ENCODE results near the gene PLET1. TPM values are rescaled to one million over a fixed set of nuclear protein-coding genes. Genes with fewer than 3 reads are reported as not detected.

The PLET1 gene
- total and polyA plus RNA-seq, 2 of the 8 experiments (the other 6 are each of a cell fraction or from before 2014, with no cell fraction given) = not detected

DNA sequence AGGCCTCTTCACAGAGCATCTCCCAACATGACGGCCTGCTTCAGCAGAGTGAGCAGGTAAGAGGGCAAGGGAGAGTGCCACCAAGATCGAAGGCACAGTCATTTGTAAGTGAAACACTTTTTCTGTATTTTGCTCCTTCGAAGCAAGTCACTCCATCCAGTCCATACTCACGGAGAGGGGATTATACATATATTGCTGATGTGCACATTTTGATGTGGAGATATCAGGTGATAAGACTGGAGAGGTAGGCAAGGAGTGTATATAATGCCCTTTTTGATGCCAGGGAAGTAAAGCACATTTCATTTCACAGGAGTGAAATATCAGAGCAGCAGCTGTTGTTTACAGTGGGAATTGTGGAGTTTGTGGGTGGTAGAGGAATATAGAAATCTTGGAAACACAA is 23.2 kb downstream of the PLET1 start (continued):
- TF ChIP-seq, protein P1, sequence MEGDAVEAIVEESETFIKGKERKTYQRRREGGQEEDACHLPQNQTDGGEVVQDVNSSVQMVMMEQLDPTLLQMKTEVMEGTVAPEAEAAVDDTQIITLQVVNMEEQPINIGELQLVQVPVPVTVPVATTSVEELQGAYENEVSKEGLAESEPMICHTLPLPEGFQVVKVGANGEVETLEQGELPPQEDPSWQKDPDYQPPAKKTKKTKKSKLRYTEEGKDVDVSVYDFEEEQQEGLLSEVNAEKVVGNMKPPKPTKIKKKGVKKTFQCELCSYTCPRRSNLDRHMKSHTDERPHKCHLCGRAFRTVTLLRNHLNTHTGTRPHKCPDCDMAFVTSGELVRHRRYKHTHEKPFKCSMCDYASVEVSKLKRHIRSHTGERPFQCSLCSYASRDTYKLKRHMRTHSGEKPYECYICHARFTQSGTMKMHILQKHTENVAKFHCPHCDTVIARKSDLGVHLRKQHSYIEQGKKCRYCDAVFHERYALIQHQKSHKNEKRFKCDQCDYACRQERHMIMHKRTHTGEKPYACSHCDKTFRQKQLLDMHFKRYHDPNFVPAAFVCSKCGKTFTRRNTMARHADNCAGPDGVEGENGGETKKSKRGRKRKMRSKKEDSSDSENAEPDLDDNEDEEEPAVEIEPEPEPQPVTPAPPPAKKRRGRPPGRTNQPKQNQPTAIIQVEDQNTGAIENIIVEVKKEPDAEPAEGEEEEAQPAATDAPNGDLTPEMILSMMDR (IDR thresholded peaks at IDR 0.05; ENCODE audit: control extremely low read depth in 1 of 3, insufficient read depth in 1 of 3, low read depth in 1 of 3, low read length in 3 of 3) = no peak
- TF ChIP-seq RBBP5 (IDR thresholded peaks at IDR 0.05; ENCODE audit: borderline replicate concordance, low read depth, low read length) (no peak), FOSL1 (IDR thresholded peaks at IDR 0.05; ENCODE audit: insufficient read depth, low read depth, low read length) (no peak), RNF2 (IDR thresholded peaks at IDR 0.05; ENCODE audit: borderline replicate concordance, low read depth, low read length, missing control alignments, poor library complexity, severe bottlenecking) (no peak), SAP30 (IDR thresholded peaks at IDR 0.05; ENCODE audit: insufficient read depth, insufficient replicate concordance, low read length) (no peak), GTF2F1 (IDR thresholded peaks at IDR 0.05; ENCODE audit: borderline replicate concordance, low read depth, low read length) (no peak), ZNF274 (IDR thresholded peaks at IDR 0.05; ENCODE audit: borderline replicate concordance, extremely low read depth, low read length) (no peak)
